WTC11 (cell line): Measurements from ENCODE around the gene SLCO2A1. TPM values are rescaled to one million over a fixed set of nuclear protein-coding genes. Genes with fewer than 3 reads are reported as not detected.

Source experiments
- ATAC-seq: fragments of 200-7000 bp; cut with Tn5 transposase; 2 replicates; pipeline ENCODE4 v1.10.0; 2021; ENCODE audit warnings: mild to moderate bottlenecking, moderate library complexity
- CTCF ChIA-PET: fragments of 300-600 bp; sonication (Branson Sonifier 250); formaldehyde crosslinking; loops from one replicate; lab custom pipeline; 2021; ENCODE audit warnings: antibody characterized with exemption; lab: Charles Lee
- POLR2A ChIA-PET: fragments of 350-600 bp; sonication (Branson Sonifier 250); formaldehyde crosslinking; loops from one replicate; lab custom pipeline; 2021; ENCODE audit warnings: antibody characterized with exemption; lab: Charles Lee
- DNase-seq: peaks from one replicate; pipeline ENCODE4 v3.0.0; 2021; ENCODE audit warnings: low spot score
- H3K27ac Mint-ChIP-seq: 2 replicates; pipeline ENCODE4 v1.8.0; 2021; ENCODE audit warnings: mixed read lengths
- H3K27me3 Mint-ChIP-seq: 2 replicates; pipeline ENCODE4 v1.8.0; 2021; ENCODE audit warnings: low read depth, mild to moderate bottlenecking, moderate library complexity, mixed read lengths
- H3K36me3 Mint-ChIP-seq: 2 replicates; pipeline ENCODE4 v1.8.0; 2021; ENCODE audit warnings: mixed read lengths
- H3K4me1 Mint-ChIP-seq: 2 replicates; pipeline ENCODE4 v1.8.0; 2022; ENCODE audit warnings: mixed read lengths
- H3K4me3 Mint-ChIP-seq: 2 replicates; pipeline ENCODE4 v1.8.0; 2021; ENCODE audit warnings: mild to moderate bottlenecking, moderate library complexity, mixed read lengths
- H3K9me3 Mint-ChIP-seq: 2 replicates; pipeline ENCODE4 v1.8.0; 2021; ENCODE audit warnings: mixed read lengths
- AR ChIP-seq: fragments of 250-450 bp; sonication (Bioruptor Pico); IDR thresholded peaks from 2 replicates; pipeline ENCODE4 v1.9.0; 2021; ENCODE audit warnings: mild to moderate bottlenecking
- ATF2 ChIP-seq: sonication (generic); formaldehyde crosslinking; IDR thresholded peaks from 2 replicates; pipeline ENCODE4 v1.8.1; 2022; ENCODE audit warnings: low read depth, missing genetic modification reagents, borderline replicate concordance
- CDX4 ChIP-seq: fragments of 250-450 bp; sonication (Bioruptor Pico); IDR thresholded peaks from 2 replicates; pipeline ENCODE4 v1.9.0; 2021; ENCODE audit warnings: moderate library complexity, mild to moderate bottlenecking, inconsistent platforms, borderline replicate concordance
- ELF4 ChIP-seq: sonication (generic); formaldehyde crosslinking; IDR thresholded peaks from 2 replicates; pipeline ENCODE4 v1.8.1; 2022; ENCODE audit warnings: low read depth, mild to moderate bottlenecking, moderate library complexity, missing genetic modification reagents
- FOXJ3 ChIP-seq: sonication (generic); formaldehyde crosslinking; IDR thresholded peaks from 2 replicates; pipeline ENCODE4 v1.9.0; 2021; ENCODE audit warnings: missing genetic modification reagents, mild to moderate bottlenecking, borderline replicate concordance
- IRF1 ChIP-seq: sonication (generic); formaldehyde crosslinking; IDR thresholded peaks from 2 replicates; pipeline ENCODE4 v1.8.0; 2023; ENCODE audit warnings: missing genetic modification reagents
- JUN ChIP-seq: sonication (generic); formaldehyde crosslinking; IDR thresholded peaks from 2 replicates; pipeline ENCODE4 v1.8.0; 2023; ENCODE audit warnings: mild to moderate bottlenecking, missing genetic modification reagents
- KAT7 ChIP-seq: sonication (generic); formaldehyde crosslinking; IDR thresholded peaks from 2 replicates; pipeline ENCODE4 v1.8.1; 2023; ENCODE audit warnings: missing genetic modification reagents, mild to moderate bottlenecking, borderline replicate concordance
- NFATC4 ChIP-seq: fragments of 250-450 bp; sonication (Bioruptor Pico); IDR thresholded peaks from 2 replicates; pipeline ENCODE4 v1.9.0; 2021; ENCODE audit warnings: mild to moderate bottlenecking
- PRRX2 ChIP-seq: fragments of 250-450 bp; sonication (Bioruptor Pico); IDR thresholded peaks from 2 replicates; pipeline ENCODE4 v1.8.0; 2021; ENCODE audit warnings: mild to moderate bottlenecking
- SMAD3 ChIP-seq: sonication (generic); formaldehyde crosslinking; IDR thresholded peaks from 2 replicates; pipeline ENCODE4 v1.8.0; 2022; ENCODE audit warnings: missing genetic modification reagents, mild to moderate bottlenecking, borderline replicate concordance
- SP1 ChIP-seq: sonication (generic); formaldehyde crosslinking; conservative IDR thresholded peaks from 2 replicates; pipeline ENCODE4 v1.8.1; 2022; ENCODE audit warnings: missing genetic modification reagents
- ZNF263 ChIP-seq: sonication (generic); formaldehyde crosslinking; IDR thresholded peaks from 2 replicates; pipeline ENCODE4 v1.8.1; 2022; ENCODE audit warnings: low read depth, mild to moderate bottlenecking, moderate library complexity, missing genetic modification reagents
- total RNA-seq: library from RNA; stranded (reverse); gene quantifications from 3 replicates; pipeline ENCODE4 v1.2.3, GENCODE V29; 2021
- TF ChIP-seq, protein P1 (sequence below): fragments of 250-450 bp; sonication (Bioruptor Pico); IDR thresholded peaks from 2 replicates; pipeline ENCODE4 v1.8.0; 2021; ENCODE audit warnings: mild to moderate bottlenecking
- TF ChIP-seq, protein P2 (sequence below): sonication (generic); formaldehyde crosslinking; IDR thresholded peaks from 2 replicates; pipeline ENCODE4 v1.8.0; 2023; ENCODE audit warnings: missing genetic modification reagents, mild to moderate bottlenecking, borderline replicate concordance
- TF ChIP-seq, protein P3 (sequence below): fragments of 250-450 bp; sonication (Bioruptor Pico); IDR thresholded peaks from 2 replicates; pipeline ENCODE4 v2.1.2; 2022; ENCODE audit warnings: mild to moderate bottlenecking, moderate library complexity

The SLCO2A1 gene
- total RNA-seq, 1 experiment from 2014 or later: 3.3 TPM

GRCh38 chr3:134027631-134028030, 2.1 kb downstream of the SLCO2A1 start:
- no peaks in the 10 kb centered on the region for H3K9me3 Mint-ChIP-seq
- H3K4me1 Mint-ChIP-seq: peaks cover 20% of the 10 kb centered on the region
- no peak overlapping the region for H3K4me3 Mint-ChIP-seq
- TF ChIP-seq CDX4 (CRISPR knock-in tag): no peak
- TF ChIP-seq ATF2: no peak
- TF ChIP-seq FOXJ3 (CRISPR knock-in tag): no peak
- TF ChIP-seq KAT7: no peak
- TF ChIP-seq JUN (CRISPR knock-in tag): no peak
- TF ChIP-seq AR: no peak
- ATAC-seq (no peak), DNase-seq (no peak)
- CTCF ChIA-PET: no interaction called here
- peaks cover 49% of the 10 kb centered on the region for H3K27me3 Mint-ChIP-seq
- no peaks in the 10 kb centered on the region for H3K36me3 Mint-ChIP-seq
- H3K27ac Mint-ChIP-seq: no peak overlapping the region
- POLR2A ChIA-PET: no interaction called here

- CTCF ChIA-PET: no interaction called here
- no peaks in the 10 kb centered on the region for H3K36me3 Mint-ChIP-seq
- ATAC-seq (no peak), DNase-seq (no peak)
- H3K27me3 Mint-ChIP-seq: no peaks in the 10 kb centered on the region; the same call in 1 of the 2 replicates
- POLR2A ChIA-PET: no interaction called here
- TF ChIP-seq NFATC4 (CRISPR knock-in tag) (no peak), ELF4 (CRISPR knock-in tag) (no peak), ZNF263 (no peak), PRRX2 (CRISPR knock-in tag) (no peak)
- TF ChIP-seq, protein P1, sequence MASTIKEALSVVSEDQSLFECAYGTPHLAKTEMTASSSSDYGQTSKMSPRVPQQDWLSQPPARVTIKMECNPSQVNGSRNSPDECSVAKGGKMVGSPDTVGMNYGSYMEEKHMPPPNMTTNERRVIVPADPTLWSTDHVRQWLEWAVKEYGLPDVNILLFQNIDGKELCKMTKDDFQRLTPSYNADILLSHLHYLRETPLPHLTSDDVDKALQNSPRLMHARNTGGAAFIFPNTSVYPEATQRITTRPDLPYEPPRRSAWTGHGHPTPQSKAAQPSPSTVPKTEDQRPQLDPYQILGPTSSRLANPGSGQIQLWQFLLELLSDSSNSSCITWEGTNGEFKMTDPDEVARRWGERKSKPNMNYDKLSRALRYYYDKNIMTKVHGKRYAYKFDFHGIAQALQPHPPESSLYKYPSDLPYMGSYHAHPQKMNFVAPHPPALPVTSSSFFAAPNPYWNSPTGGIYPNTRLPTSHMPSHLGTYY (CRISPR knock-in tag): no peak
- no peak overlapping the region for H3K27ac Mint-ChIP-seq
- 0 out of 2 replicates have a peak, but pooled peaks cover 3% of the 10 kb centered on the region for H3K4me1 Mint-ChIP-seq
- H3K4me3 Mint-ChIP-seq: no peak overlapping the region
- no peaks in the 10 kb centered on the region for H3K9me3 Mint-ChIP-seq
Observed at GRCh38 chr3:134020135-134020680, 9.5 kb downstream of the SLCO2A1 start.

- Mint-ChIP-seq H3K27me3 (no peaks in the 10 kb centered on the region; the same call in 1 of the 2 replicates), H3K4me3 (no peak overlapping the region), H3K4me1 (0 out of 2 replicates have a peak, but pooled peaks cover 3% of the 10 kb centered on the region), H3K27ac (no peak overlapping the region), H3K36me3 (no peaks in the 10 kb centered on the region), H3K9me3 (no peaks in the 10 kb centered on the region)
- TF ChIP-seq SMAD3 (CRISPR knock-in tag): no peak
- DNase-seq (no peak), ATAC-seq (no peak)
- CTCF ChIA-PET: no interaction called here
- POLR2A ChIA-PET: no interaction called here
Observed at GRCh38 chr3:134018850-134019249, 10.9 kb downstream of the SLCO2A1 start.

DNA sequence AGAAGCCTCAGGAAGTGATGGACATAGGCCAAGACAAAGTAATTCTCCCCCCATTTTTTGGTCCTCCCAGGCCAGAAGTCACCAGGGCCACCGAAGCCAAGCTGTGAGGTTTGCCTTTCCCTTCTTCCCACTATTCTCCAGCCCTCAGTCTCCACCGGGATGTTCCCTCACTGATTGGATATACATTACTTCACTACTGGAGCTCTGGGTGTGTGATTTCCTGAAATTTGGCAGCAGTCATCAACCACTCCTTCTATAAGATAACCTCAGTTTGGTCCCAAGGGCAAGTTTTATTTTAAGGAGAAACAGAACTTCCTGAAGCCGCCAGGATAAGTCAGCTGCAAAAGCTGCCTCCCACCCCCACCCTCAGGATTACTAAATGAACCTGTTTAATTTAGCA, 11.3 kb downstream of the SLCO2A1 start:
- ChIA-PET CTCF (no interaction called here), POLR2A (no interaction called here)
- H3K4me3 Mint-ChIP-seq: no peak overlapping the region
- DNase-seq: no peak
- H3K27ac Mint-ChIP-seq: no peak overlapping the region
- 0 out of 2 replicates have a peak, but pooled peaks cover 3% of the 10 kb centered on the region for H3K4me1 Mint-ChIP-seq
- H3K27me3 Mint-ChIP-seq: no peaks in the 10 kb centered on the region; the same call in 1 of the 2 replicates
- no peak for ATAC-seq
- no peaks in the 10 kb centered on the region for H3K36me3 Mint-ChIP-seq
- no peaks in the 10 kb centered on the region for H3K9me3 Mint-ChIP-seq
- TF ChIP-seq SP1 (no peak), PRRX2 (CRISPR knock-in tag) (no peak), IRF1 (no peak)
- TF ChIP-seq, protein P2, sequence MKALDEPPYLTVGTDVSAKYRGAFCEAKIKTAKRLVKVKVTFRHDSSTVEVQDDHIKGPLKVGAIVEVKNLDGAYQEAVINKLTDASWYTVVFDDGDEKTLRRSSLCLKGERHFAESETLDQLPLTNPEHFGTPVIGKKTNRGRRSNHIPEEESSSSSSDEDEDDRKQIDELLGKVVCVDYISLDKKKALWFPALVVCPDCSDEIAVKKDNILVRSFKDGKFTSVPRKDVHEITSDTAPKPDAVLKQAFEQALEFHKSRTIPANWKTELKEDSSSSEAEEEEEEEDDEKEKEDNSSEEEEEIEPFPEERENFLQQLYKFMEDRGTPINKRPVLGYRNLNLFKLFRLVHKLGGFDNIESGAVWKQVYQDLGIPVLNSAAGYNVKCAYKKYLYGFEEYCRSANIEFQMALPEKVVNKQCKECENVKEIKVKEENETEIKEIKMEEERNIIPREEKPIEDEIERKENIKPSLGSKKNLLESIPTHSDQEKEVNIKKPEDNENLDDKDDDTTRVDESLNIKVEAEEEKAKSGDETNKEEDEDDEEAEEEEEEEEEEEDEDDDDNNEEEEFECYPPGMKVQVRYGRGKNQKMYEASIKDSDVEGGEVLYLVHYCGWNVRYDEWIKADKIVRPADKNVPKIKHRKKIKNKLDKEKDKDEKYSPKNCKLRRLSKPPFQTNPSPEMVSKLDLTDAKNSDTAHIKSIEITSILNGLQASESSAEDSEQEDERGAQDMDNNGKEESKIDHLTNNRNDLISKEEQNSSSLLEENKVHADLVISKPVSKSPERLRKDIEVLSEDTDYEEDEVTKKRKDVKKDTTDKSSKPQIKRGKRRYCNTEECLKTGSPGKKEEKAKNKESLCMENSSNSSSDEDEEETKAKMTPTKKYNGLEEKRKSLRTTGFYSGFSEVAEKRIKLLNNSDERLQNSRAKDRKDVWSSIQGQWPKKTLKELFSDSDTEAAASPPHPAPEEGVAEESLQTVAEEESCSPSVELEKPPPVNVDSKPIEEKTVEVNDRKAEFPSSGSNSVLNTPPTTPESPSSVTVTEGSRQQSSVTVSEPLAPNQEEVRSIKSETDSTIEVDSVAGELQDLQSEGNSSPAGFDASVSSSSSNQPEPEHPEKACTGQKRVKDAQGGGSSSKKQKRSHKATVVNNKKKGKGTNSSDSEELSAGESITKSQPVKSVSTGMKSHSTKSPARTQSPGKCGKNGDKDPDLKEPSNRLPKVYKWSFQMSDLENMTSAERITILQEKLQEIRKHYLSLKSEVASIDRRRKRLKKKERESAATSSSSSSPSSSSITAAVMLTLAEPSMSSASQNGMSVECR (CRISPR knock-in tag): no peak
- TF ChIP-seq, protein P3, sequence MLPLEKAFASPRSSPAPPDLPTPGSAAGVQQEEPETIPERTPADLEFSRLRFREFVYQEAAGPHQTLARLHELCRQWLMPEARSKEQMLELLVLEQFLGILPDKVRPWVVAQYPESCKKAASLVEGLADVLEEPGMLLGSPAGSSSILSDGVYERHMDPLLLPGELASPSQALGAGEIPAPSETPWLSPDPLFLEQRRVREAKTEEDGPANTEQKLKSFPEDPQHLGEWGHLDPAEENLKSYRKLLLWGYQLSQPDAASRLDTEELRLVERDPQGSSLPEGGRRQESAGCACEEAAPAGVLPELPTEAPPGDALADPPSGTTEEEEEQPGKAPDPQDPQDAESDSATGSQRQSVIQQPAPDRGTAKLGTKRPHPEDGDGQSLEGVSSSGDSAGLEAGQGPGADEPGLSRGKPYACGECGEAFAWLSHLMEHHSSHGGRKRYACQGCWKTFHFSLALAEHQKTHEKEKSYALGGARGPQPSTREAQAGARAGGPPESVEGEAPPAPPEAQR (CRISPR knock-in tag): no peak
